Gastroesophageal sphincter (tissue), 3 donors: ENCODE data around the gene PKN1.

ENCODE experiments used
- CTCF ChIP-seq, 4 experiments: fragments of 200-600 bp in 2 of 4; fragments of 450-650 bp in 2 of 4; sonication (generic) in 1 of 4; IDR thresholded peaks; one replicate each; pipeline ENCODE4 v1.5.1; 2017 to 2019; ENCODE audit warnings: antibody characterized with exemption in 4 of 4, mild to moderate bottlenecking in 2 of 4, moderate library complexity in 2 of 4
- POLR2A ChIP-seq, 2 donors: fragments of 450-650 bp; IDR thresholded peaks; one replicate each; pipeline ENCODE4 v1.6.1; 2017; ENCODE audit warnings: antibody characterized with exemption in 2 of 2, mild to moderate bottlenecking in 2 of 2, moderate library complexity in 1 of 2
- POLR2AphosphoS5 ChIP-seq: sonication (generic); formaldehyde crosslinking; IDR thresholded peaks from one replicate; pipeline ENCODE4 v1.6.1; 2017; ENCODE audit warnings: antibody characterized with exemption

DNA sequence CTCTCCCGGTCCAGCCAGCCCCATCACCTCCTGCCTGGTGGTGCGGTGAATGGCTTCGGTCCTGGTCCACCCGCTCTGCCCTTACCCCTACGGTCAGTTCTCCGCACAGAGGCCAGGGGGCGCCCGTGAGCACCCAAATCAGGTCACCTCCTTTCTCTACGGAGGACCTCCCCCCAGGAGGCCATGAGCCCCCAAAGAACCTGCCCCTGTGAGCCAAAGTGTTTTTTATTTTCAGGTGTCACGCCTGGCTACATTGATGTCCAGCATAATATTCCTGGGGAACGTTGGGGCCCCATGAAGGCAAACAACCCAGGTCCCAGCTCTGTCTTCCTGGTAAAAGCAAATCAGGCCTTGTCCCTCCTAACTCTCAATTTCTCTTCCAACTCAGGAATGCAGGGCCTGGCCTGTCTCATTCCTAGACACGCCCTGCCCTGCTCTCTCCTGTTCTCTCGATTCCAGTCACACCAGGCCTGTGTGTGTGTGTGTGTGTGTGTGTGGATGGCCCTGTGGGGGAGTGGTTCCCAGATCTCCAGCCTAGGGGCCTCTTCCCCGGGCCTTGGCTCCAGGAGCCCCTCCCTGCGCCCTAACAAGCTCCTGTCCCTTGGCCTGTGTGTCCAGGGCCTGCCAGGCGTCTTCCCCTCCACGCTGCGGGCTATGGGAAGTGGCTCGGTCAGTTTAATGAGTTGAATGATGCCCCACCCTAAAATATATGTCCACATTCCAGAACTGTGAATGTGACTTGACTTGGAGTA is 72.6 kb downstream of the PKN1 start:
- TF ChIP-seq CTCF (IDR thresholded peaks at IDR 0.05) (peak in 3 of 4 experiments; percentile 28 to 58 (median 49)), POLR2A (IDR thresholded peaks at IDR 0.05) (no peak), POLR2AphosphoS5 (no peak)
